Raji (cell line): ENCODE measurements around the gene DRC7.

Experiments
- POLR2A ChIP-seq: IDR thresholded peaks from 2 replicates; pipeline ENCODE4 v1.6.1; 2011; ENCODE audit warnings: low read depth, low read length, control low read depth; ENCODE audit not compliant: insufficient read depth

DRC7 gene

GRCh38 chr16:57668263-57668571, 26.4 kb upstream of the DRC7 start, which contains the start of gene ADGRG3:
ADGRG3 (plus strand) TSS chr16:57668306; CDS start chr16:57668348, 42 bp downstream.
- TF ChIP-seq POLR2A = no peak

- no peak for TF ChIP-seq POLR2A
These were observed 25.8 kb upstream of the DRC7 start for GRCh38 chr16:57668630-57669475.

DNA sequence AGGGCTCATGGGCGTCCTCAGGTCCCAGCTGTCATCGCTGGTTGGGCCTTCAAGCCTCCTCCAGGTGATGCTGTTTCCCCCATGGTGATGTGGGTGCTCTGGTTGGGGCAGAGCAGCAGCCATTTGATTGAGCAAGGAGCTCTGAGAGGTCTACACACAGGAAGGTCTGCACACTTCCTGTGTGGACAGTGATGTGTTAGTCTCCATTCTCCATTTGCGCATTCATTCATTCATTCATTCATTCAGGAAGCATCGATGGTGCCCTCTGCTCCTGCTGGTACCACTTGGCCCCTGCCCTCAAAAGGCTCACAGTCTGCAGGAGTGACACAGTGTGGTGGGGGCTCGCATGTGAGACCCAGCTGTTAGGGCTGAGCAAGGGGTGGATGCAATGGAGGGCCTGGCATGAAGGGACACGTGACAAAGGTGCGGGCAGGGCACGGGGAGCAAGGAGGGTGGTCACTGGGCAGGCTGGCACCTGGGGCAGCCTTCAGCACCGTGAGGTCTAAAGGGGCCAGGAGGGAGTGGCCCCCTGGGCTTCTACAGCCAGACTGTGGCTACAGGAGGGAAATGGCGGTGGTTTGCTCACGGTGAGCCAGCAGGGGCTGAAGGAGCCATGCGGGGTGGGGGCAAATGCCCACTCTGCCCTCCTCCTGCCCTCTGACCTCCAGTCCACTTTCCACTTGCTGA, 25.0 kb upstream of the DRC7 start:
- no peak for TF ChIP-seq POLR2A

DNA sequence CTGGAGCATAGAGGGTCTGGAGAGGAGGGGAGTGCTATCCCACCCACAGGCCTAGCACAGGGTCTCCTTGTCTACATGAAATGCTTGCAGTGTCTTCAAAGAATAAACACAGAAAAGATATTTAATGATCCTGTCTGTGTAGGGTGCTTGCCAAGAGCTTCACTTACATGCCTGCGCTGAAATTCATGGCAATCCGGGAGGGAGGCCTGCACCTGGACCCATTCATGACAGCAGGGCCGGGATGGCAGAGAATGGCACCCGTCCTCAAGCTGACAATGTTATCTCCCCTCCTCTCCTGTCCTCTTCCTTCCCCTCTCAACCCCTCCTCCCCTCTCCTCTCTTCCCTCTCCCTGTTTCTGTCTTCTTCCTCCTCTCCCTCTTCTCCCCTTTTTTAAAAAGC, 24.4 kb upstream of the DRC7 start:
- TF ChIP-seq POLR2A = no peak

- TF ChIP-seq POLR2A = no peak
These were observed 22.2 kb upstream of the DRC7 start for GRCh38 chr16:57672416-57672815.

DNA sequence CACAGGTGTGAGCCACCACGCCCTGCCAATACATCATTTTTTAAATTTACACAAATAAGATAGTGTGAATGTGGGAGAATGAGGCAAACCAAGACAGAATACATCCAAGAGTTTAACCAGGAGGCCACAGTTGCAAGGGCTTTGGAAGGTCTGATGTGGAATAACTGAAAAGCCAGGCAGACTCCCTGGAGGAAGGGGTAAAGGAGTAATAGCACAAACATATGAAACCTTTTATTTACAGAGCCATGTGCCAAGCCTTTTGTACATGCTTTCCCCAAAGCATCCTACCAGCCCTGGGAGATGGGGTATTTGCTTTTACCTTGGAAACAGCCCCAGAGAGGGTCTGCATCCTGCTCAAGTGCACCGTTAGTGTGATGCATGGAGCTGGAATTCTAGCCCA, 21.8 kb upstream of the DRC7 start:
- TF ChIP-seq POLR2A = no peak

GRCh38 chr16:57675741-57676551, 18.7 kb upstream of the DRC7 start:
- TF ChIP-seq POLR2A = no peak

DNA sequence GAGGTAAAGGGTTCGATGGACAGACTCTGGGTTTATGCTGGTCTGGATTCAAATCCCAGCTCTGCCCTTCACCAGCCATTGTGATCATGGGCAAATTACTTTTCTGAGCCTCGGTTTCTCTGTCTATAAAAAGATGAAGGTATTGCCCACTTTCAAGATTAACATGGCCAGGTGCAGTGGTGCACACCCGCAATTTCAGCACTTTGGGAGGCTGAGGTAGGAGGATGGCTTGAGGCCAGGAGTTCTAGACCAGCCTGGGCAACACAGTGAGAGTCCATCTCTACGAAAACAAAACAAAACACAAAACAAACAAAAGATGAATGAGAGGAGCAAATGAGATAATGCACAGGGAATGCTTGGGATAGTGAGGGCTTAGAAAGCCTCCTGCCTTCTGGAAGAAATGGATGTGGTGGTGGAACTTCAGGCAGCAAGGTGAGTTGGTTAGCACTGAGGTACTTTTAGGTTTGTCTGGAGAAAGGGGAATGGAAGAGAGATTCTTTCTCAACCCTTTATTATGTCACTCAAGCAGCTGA, 18.0 kb upstream of the DRC7 start:
- TF ChIP-seq POLR2A = no peak

DNA sequence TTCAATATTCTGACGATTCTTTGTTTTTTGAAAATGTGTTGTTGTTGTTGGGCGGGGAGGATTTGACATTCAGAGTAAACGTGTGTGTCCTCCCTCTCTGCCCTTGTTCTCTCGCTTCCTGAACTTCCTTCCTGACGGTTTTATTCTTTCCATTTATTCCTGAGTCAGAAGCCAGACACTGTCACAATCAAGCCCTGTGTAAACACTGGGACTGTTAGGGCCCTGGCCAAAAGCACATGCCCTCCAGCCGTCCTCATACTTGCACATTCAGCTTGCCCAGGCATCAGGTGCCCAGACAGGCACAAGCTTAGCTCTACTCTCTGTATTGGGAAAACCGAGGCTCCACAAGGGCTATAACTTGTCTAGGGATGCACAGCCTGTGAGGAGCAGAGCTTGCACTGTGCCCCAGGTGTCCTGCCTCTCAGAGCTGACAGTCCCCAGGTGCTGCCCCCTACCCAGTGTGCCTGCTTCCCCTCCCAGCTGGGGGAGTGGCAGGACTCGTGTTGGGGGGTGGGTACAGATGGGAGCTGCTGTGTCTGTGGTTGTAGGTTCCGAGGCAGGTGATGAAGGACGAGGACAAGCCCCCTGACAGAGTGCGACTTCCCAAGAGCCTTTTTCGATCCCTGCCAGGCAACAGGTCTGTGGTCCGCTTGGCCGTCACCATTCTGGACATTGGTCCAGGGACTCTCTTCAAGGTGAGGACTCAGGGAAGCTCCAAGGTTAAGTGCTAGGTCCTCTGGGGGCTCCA, 16.8 kb upstream of the DRC7 start:
- TF ChIP-seq POLR2A = no peak

- TF ChIP-seq POLR2A = no peak
These were observed 15.6 kb upstream of the DRC7 start for GRCh38 chr16:57679016-57679415.

DNA sequence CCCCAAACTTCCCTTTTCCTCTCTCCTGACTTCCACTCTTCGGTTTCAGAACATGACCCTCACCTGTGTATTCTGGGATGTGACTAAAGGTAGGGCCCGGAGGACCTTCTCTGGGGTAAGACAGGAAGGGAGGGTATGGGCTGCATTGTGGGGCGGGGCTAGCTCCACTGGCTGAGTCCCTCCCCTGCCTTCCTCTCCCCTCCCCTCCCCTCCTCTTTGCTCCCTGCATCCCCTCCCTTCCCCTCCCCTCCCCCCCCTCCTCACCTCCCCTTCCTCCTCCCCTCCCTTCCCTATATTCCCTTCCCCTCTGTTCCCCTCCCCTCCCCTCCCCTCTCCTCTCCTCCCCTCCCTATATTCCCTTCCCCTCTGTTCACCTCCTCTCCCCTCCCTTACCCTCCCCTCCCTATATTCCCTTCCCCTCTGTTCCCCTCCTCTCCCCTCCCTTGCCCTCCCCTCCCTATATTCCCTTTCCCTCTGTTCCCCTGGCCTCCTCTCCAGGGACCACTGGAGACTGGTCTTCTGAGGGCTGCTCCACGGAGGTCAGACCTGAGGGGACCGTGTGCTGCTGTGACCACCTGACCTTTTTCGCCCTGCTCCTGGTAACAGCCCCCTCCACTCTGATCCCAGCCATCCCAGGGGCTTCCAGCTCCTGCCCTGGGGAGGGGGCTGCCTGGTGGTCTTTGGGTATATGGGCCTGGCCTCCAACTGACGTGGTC, 14.7 kb upstream of the DRC7 start:
- TF ChIP-seq POLR2A = no peak

- TF ChIP-seq POLR2A = no peak
These were observed 13.7 kb upstream of the DRC7 start for GRCh38 chr16:57680842-57681375.

GRCh38 chr16:57681950-57682728, 12.5 kb upstream of the DRC7 start:
- no peak for TF ChIP-seq POLR2A

GRCh38 chr16:57682809-57683635, 11.6 kb upstream of the DRC7 start:
- TF ChIP-seq POLR2A = no peak
